Astrocyte of the cerebellum (primary cell): ENCODE results near the gene PTK7.

Source experiments
- DNase-seq: peaks from one replicate; pipeline ENCODE4 v3.0.0-alpha.2; 2011; ENCODE audit warnings: low read depth
- H3K4me3 ChIP-seq: 2 replicates; pipeline ENCODE4 v1.5.1; 2011; ENCODE audit warnings: mild to moderate bottlenecking, low read depth, low read length, moderate library complexity
- in situ Hi-C: cut with HindIII; loops from 2 replicates; pipeline ENCODE4 v1.10.0; 2017; ENCODE audit warnings: low sequenced_read_pairs
- TF ChIP-seq, protein P1 (sequence below): IDR thresholded peaks from 2 replicates; pipeline ENCODE4 v1.5.1; 2012; ENCODE audit warnings: low read length, low read depth, moderate library complexity, mild to moderate bottlenecking; ENCODE audit errors: missing control alignments

Gene PTK7

DNA sequence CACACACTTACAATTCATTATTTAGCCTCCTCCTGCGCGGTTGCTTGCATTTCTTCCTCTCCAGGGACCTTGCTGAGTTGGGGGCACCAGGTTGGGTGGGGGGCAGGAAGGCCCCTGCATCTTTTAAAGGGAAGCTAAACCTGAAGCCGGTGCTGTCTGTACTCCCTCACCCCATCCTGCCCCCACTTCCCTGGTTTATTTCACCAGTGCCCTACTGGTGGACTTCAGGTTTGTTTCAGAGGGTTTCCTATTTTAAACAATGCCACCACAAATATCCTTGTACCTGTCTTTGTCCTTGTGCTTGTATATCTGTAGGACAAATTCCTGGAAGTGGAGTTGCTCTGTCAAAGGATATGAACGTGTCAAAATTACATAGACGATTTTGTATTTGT lies 21.0 kb downstream of the PTK7 start:
- in situ Hi-C loops: no loop called here
- DNase-seq: no peak
- TF ChIP-seq, protein P1, sequence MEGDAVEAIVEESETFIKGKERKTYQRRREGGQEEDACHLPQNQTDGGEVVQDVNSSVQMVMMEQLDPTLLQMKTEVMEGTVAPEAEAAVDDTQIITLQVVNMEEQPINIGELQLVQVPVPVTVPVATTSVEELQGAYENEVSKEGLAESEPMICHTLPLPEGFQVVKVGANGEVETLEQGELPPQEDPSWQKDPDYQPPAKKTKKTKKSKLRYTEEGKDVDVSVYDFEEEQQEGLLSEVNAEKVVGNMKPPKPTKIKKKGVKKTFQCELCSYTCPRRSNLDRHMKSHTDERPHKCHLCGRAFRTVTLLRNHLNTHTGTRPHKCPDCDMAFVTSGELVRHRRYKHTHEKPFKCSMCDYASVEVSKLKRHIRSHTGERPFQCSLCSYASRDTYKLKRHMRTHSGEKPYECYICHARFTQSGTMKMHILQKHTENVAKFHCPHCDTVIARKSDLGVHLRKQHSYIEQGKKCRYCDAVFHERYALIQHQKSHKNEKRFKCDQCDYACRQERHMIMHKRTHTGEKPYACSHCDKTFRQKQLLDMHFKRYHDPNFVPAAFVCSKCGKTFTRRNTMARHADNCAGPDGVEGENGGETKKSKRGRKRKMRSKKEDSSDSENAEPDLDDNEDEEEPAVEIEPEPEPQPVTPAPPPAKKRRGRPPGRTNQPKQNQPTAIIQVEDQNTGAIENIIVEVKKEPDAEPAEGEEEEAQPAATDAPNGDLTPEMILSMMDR: peak; percentile 24
- H3K4me3 ChIP-seq: no peak overlapping the region

DNA sequence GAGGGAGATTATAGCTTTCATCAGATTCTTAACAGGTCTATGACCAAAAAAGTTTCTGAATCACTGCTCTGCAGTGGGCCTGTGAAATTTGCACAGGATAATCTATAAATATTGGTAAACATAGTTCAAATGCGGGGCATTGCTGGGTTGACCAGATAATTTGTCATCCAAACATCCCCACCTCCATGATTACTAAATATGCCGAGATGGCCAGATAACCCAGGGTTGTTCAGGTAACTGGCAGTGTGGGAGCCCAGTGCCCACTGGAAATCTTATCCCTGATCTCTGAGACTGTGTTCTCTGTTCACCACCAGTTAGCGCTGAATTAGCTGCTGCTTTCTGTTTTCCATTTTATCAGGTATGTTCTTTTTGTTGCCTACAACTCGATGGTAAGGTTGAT lies 21.4 kb downstream of the PTK7 start:
- in situ Hi-C loops: no loop called here
- no peak for DNase-seq
- TF ChIP-seq, protein P1: no peak
- H3K4me3 ChIP-seq: no peak overlapping the region

DNA sequence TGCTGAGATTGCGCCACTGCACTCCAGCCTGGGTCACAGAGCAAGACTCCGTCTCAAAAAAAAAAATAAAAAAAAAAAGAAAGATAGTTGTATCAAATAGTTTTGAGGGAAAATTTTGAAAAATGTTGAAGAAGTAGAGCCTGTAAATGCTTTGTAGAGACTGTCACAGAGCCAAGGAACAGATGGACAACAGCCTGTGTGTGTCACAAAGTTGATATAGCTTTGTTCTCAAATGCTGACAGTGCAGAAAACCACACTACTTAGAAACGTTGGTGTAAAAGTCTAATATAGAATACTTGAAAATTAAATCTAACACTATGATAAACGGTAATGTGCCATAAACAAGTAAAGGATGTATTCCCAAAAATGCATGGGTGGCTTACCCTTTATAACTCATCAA lies 25.4 kb downstream of the PTK7 start:
- in situ Hi-C loops: no loop called here
- DNase-seq: no peak
- TF ChIP-seq, protein P1: no peak
- no peak overlapping the region for H3K4me3 ChIP-seq

DNA sequence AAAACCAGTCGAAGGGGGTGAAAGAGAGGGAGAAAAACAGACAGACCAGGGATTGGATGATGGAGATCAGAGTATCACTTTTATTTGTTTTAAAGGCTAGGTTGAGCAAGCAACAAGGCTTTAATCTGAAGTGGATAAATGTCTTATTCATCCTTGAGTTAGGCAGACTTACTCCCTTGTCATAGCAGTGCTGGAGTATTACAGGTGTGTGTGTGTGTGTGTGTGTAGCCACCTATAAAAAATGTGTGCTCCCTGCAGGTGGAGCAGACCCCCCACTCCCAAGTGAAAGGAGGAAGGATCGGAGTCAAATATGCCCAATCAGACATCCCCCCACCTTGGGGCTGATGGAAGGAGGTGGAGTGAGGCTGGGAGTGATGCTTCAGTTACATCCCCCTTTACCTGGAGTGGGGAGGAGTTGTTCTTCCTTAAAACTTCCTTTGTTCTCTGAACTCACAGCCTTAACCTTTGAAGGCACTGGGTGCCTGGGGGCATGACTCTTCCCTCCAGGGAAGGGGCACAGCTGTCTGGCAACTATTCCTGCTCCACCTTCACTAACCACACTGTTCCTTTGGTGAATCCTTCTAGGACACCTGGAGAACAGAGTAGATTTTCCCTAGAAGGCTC lies 27.3 kb downstream of the PTK7 start:
- TF ChIP-seq, protein P1: no peak

DNA sequence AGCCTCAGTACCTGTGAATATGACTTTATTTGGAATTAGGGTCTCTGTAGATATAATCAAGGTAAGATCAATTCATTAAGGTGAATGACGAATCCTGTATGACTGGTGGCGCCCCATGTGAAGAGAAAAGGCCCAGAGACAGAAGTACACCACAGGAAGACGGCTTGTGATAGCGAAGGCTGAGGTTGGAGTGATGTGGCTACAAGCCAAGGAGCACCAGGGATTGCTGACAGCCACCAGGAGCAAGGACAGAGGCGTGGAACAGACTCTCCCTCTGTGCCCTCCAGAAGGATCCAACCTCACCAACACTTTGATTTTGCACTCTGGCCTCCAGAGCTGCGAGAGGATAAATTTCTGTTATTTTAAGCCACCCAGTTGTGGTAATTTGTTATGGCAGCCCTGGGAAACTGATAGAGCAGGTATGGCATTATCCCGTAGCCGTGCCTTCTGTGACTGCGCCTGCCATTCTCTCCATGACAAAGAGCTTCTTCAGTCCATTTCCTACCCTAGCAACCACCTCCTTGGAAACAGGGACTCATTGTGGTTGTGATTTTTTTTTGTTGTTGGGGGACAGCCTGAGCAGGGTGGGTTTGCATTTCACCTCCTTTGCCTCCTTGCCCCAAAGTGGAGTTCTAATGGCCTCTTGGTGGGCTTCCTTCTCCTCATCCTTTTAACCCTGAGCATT lies 29.6 kb downstream of the PTK7 start:
- no peak for DNase-seq
- no peak overlapping the region for H3K4me3 ChIP-seq
- in situ Hi-C loops: no loop called here
- TF ChIP-seq, protein P1: no peak

More for the DNA sequence above, 27.3 kb downstream of the PTK7 start:
- in situ Hi-C loops: no loop called here
- no peak overlapping the region for H3K4me3 ChIP-seq
- DNase-seq: no peak

DNA sequence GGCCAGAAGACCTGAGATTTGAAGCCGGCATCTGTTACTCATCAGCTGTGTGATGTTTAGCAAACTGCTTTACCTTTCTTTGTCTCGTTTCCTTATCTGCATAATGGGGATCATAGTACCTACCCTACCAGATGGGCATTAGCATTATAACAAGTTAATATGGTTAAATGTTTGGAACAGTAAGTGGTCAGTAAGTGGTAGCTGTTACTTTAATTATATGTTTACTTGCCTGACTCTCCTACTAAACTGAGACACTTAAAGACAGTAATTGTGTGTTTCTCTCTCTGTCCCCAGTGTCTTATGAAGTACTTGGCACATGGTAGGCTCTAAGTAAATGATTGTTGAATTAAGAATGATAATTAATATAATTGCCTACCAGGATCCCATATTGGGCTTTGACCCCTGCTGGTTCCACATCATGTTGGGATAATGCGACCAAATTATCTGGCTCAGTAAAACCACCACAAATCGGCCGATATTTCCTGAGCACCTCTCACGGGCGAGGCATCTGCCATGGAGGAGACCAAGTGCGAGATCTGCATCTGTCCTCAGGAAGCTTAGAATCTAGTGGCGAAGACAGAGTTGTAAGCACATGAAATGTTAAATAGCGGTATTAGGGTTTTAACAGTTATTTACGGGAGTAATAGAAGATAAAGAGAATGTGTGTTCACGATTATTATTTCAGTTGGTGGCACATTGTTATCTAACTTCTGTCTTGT lies 31.4 kb downstream of the PTK7 start:
- in situ Hi-C loops: no loop called here
- H3K4me3 ChIP-seq: no peak overlapping the region
- no peak for DNase-seq
- TF ChIP-seq, protein P1: no peak
